Lower leg skin (tissue), 4 donors: ENCODE results near the gene IKBIP. TPM values are rescaled to one million over a fixed set of nuclear protein-coding genes. Genes with fewer than 3 reads are reported as not detected.

ENCODE experiments used
- DNase-seq, 2 donors: peaks; one replicate each; pipeline ENCODE4 v3.0.0-alpha.2; 2019; ENCODE audit warnings: low spot score in 2 of 2
- H3K4me3 ChIP-seq: fragments of 200-600 bp; sonication (generic); 2 replicates; pipeline ENCODE4 v1.5.1; 2017; ENCODE audit warnings: mild to moderate bottlenecking, low read depth; ENCODE audit not compliant: poor library complexity, severe bottlenecking
- POLR2A ChIP-seq, 2 donors: fragments of 450-650 bp; IDR thresholded peaks; one replicate each; pipeline ENCODE4 v1.6.1; 2016 to 2017; ENCODE audit warnings: antibody characterized with exemption in 2 of 2, mild to moderate bottlenecking in 1 of 2, moderate library complexity in 1 of 2
- WGBS, 2 donors: methylation state at CpG; one replicate each; pipeline ENCODE4 v1.1.5; 2018; 5-methylcytosine and 5-hydroxymethylcytosine counted together
- intact Hi-C: fragments of 100-400 bp; cut with DNase I; formaldehyde crosslinking; loops from one replicate; pipeline ENCODE4 v1.15.0; 2023; ENCODE audit warnings: low total_unique reads
- total RNA-seq, 4 donors: library from RNA; depleted of rRNA; stranded (reverse); fragments of >200 nt; gene quantifications; one replicate each; pipeline ENCODE4 v1.1.0, GENCODE V29; 2016
- TF ChIP-seq, protein P1 (sequence below), 3 donors: fragments of 450-650 bp; IDR thresholded peaks; one replicate each; pipeline ENCODE4 v1.5.1; 2016; ENCODE audit warnings: antibody characterized with exemption in 3 of 3, mild to moderate bottlenecking in 3 of 3, moderate library complexity in 2 of 3

Gene IKBIP
- 1 to 10 TPM in 3 of 4 donors, under 1 TPM in 1; 0.42 to 5.3 (median 3.2) TPM for total RNA-seq

- TF ChIP-seq, protein P1, sequence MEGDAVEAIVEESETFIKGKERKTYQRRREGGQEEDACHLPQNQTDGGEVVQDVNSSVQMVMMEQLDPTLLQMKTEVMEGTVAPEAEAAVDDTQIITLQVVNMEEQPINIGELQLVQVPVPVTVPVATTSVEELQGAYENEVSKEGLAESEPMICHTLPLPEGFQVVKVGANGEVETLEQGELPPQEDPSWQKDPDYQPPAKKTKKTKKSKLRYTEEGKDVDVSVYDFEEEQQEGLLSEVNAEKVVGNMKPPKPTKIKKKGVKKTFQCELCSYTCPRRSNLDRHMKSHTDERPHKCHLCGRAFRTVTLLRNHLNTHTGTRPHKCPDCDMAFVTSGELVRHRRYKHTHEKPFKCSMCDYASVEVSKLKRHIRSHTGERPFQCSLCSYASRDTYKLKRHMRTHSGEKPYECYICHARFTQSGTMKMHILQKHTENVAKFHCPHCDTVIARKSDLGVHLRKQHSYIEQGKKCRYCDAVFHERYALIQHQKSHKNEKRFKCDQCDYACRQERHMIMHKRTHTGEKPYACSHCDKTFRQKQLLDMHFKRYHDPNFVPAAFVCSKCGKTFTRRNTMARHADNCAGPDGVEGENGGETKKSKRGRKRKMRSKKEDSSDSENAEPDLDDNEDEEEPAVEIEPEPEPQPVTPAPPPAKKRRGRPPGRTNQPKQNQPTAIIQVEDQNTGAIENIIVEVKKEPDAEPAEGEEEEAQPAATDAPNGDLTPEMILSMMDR (IDR thresholded peaks at IDR 0.05) = no peak
- no peak for TF ChIP-seq POLR2A (IDR thresholded peaks at IDR 0.05)
- intact Hi-C loops = no loop called here
- WGBS, 2 donors = 0 to 1% methylated on average over 38 to 65 of the region's 91 CpGs
Measured at GRCh38 chr12:98644712-98645571, at the start of gene IKBIP, which contains the start of gene APAF1. Gene IKBIP, minus strand, starts transcription at chr12:98644788. Its CDS starts 87 bp downstream, at chr12:98644701. Gene APAF1, plus strand, starts transcription at chr12:98645290. Its CDS starts 3,070 bp downstream, at chr12:98648360.

GRCh38 chr12:98691351-98691750, 46.8 kb upstream of the IKBIP start:
- H3K4me3 ChIP-seq = no peak overlapping the region
- intact Hi-C loops = no loop called here
- no peak for DNase-seq
- TF ChIP-seq, protein P1 (IDR thresholded peaks at IDR 0.05) = no peak
- TF ChIP-seq POLR2A (IDR thresholded peaks at IDR 0.05) = no peak

More at GRCh38 chr12:98644712-98645571, at the start of gene IKBIP, which contains the start of gene APAF1:
- DNase-seq = peak; percentile 96 to 99
- H3K4me3 ChIP-seq = peak within 1 kb of the TSS; percentile 76

GRCh38 chr12:98686603-98687002, 42.0 kb upstream of the IKBIP start:
- DNase-seq = no peak
- TF ChIP-seq POLR2A (IDR thresholded peaks at IDR 0.05) = no peak
- TF ChIP-seq, protein P1 (IDR thresholded peaks at IDR 0.05) = no peak
- 87% methylated on average over 2 of the region's 2 CpGs for WGBS, 2 donors

DNA sequence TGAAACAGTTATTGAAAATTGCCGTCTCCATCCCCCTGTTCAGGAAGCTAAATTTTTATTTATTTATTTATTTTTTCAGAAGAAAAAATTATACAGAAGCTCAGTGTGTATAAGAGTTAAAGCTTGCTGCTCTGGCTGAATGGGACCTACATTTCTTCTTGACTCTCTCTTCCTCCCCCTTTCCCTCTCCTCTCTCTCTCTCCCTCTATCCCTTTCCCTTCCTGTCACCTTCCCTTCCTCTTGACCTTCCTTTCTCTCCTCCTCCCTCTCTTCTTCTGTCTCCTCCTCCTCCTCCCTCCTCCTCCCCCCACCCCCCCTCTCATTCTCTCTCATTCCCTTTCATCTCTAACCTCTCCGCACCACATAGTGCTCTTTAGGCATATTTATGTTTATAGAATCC, 39.6 kb upstream of the IKBIP start:
- 94 to 96% methylated on average over 2 of the region's 2 CpGs for WGBS, 2 donors
- H3K4me3 ChIP-seq = no peak overlapping the region
- no peak for DNase-seq
- intact Hi-C loops = no loop called here
- TF ChIP-seq, protein P1 (IDR thresholded peaks at IDR 0.05) = no peak
- no peak for TF ChIP-seq POLR2A (IDR thresholded peaks at IDR 0.05)

More at GRCh38 chr12:98686603-98687002, 42.0 kb upstream of the IKBIP start:
- intact Hi-C loops = no loop called here
- H3K4me3 ChIP-seq = no peak overlapping the region

- no peak overlapping the region for H3K4me3 ChIP-seq
- TF ChIP-seq, protein P1 (IDR thresholded peaks at IDR 0.05) = no peak
- TF ChIP-seq POLR2A (IDR thresholded peaks at IDR 0.05) = no peak
- DNase-seq = no peak
- 88 to 93% methylated on average over 12 to 15 of the region's 15 CpGs for WGBS, 2 donors
- intact Hi-C loops = no loop called here
Measured at GRCh38 chr12:98679611-98680005, 35.0 kb upstream of the IKBIP start.
